Transverse colon (tissue), 4 donors: ENCODE measurements around the gene SNN. TPM values are rescaled to one million over a fixed set of nuclear protein-coding genes. Genes with fewer than 3 reads are reported as not detected.

Experiments used
- DNase-seq: peaks from one replicate; pipeline ENCODE4 v3.0.0-alpha.2; 2019
- H3K27ac ChIP-seq, 4 donors: fragments of 200-600 bp; sonication (generic); 2 replicates each; pipeline ENCODE4 v1.5.1; 2016 to 2018; ENCODE audit warnings: inconsistent platforms in 4 of 4
- H3K27me3 ChIP-seq: fragments of 200-600 bp; sonication (generic); 2 replicates; pipeline ENCODE4 v1.5.1; 2017; ENCODE audit warnings: inconsistent platforms
- H3K36me3 ChIP-seq, 4 donors: fragments of 200-600 bp; sonication (generic); 2 replicates each; pipeline ENCODE4 v1.5.1; 2017 to 2019; ENCODE audit warnings: inconsistent platforms in 4 of 4
- H3K4me1 ChIP-seq, 4 donors: fragments of 200-600 bp; sonication (generic); 2 replicates each; pipeline ENCODE4 v1.5.1; 2017 to 2020; ENCODE audit warnings: inconsistent platforms in 4 of 4
- H3K4me3 ChIP-seq, 4 donors: fragments of 200-600 bp; sonication (generic); 1 replicate in 1 of 4; 2 replicates in 3 of 4; pipeline versions ENCODE4 v1.5.1 to v1.6.1; 2017 to 2019; ENCODE audit warnings: inconsistent platforms in 4 of 4
- H3K9me3 ChIP-seq, 2 donors: fragments of 200-600 bp; sonication (generic); 2 replicates each; pipeline ENCODE4 v1.5.1; 2017 to 2019; ENCODE audit warnings: inconsistent platforms in 2 of 2
- EP300 ChIP-seq: sonication (generic); formaldehyde crosslinking; IDR thresholded peaks from one replicate; pipeline ENCODE4 v1.6.1; 2017; ENCODE audit warnings: antibody characterized with exemption, low read depth
- POLR2A ChIP-seq: fragments of 450-650 bp; IDR thresholded peaks from one replicate; pipeline ENCODE4 v1.6.1; 2016; ENCODE audit warnings: antibody characterized with exemption, mild to moderate bottlenecking, moderate library complexity
- POLR2AphosphoS5 ChIP-seq, 3 donors: sonication (generic); formaldehyde crosslinking; IDR thresholded peaks; one replicate each; pipeline ENCODE4 v1.6.1; 2016; ENCODE audit warnings: antibody characterized with exemption in 3 of 3
- WGBS, 2 donors: methylation state at CpG; one replicate each; pipeline ENCODE4 v1.1.5; 2018; ENCODE audit warnings: low coverage in 1 of 2; 5-methylcytosine and 5-hydroxymethylcytosine counted together
- in situ Hi-C, 4 donors: fragments of 200-750 bp; cut with MboI; loops; one replicate each; pipeline versions ENCODE4 v1.15.0 to v1.15.1; 2017; ENCODE audit warnings: low sequenced_read_pairs in 3 of 4, low pct_ligation_motif_present in 1 of 4, low pct_unique_long_range_greater_than_20kb in 1 of 4
- intact Hi-C: fragments of 100-400 bp; cut with DNase I; formaldehyde crosslinking; loops from one replicate; pipeline ENCODE4 v1.15.1; 2023; ENCODE audit warnings: low total_unique reads
- total RNA-seq, 4 donors: library from RNA; depleted of rRNA; stranded (reverse); fragments of >200 nt; gene quantifications; one replicate each; pipeline ENCODE4 v1.1.0, GENCODE V29; 2016
- TF ChIP-seq, protein P1 (sequence below), 5 experiments: fragments of 200-600 bp in 3 of 5; fragments of 450-650 bp in 2 of 5; sonication (generic) in 3 of 5; IDR thresholded peaks; 1 replicate in 2 of 5; 2 replicates in 3 of 5; pipeline ENCODE4 v1.5.1; 2016 to 2017; ENCODE audit warnings: antibody characterized with exemption in 5 of 5, inconsistent platforms in 3 of 5, mild to moderate bottlenecking in 2 of 5, moderate library complexity in 1 of 5

The SNN gene
- total RNA-seq, 4 donors from 2014 or later = 4.9 to 12.3 (median 8.6) TPM

DNA sequence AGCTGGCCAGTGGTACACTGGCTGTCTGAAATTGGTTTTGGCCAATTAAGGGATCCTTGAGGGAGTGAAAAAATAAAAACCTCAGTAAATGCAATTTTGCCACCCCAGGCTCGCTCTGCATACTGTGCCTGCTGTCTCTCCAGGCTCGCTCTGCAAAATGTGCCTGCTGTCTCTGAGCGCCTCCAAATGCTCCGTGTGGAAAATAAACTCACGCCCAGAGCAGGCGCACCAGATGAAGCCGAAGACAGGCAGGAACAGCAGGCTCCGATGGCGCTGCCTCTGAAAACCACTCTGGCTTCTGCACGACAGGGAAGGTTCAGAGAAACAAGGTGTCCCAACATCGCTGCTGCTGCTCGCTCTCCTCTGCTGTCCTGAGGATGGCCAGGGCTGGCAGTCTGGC is 29.1 kb downstream of the SNN start:
- no peak overlapping the region for H3K27ac ChIP-seq
- TF ChIP-seq POLR2AphosphoS5 (IDR thresholded peaks at IDR 0.05) = no peak
- TF ChIP-seq POLR2A = no peak
- TF ChIP-seq EP300 = no peak
- TF ChIP-seq, protein P1, sequence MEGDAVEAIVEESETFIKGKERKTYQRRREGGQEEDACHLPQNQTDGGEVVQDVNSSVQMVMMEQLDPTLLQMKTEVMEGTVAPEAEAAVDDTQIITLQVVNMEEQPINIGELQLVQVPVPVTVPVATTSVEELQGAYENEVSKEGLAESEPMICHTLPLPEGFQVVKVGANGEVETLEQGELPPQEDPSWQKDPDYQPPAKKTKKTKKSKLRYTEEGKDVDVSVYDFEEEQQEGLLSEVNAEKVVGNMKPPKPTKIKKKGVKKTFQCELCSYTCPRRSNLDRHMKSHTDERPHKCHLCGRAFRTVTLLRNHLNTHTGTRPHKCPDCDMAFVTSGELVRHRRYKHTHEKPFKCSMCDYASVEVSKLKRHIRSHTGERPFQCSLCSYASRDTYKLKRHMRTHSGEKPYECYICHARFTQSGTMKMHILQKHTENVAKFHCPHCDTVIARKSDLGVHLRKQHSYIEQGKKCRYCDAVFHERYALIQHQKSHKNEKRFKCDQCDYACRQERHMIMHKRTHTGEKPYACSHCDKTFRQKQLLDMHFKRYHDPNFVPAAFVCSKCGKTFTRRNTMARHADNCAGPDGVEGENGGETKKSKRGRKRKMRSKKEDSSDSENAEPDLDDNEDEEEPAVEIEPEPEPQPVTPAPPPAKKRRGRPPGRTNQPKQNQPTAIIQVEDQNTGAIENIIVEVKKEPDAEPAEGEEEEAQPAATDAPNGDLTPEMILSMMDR (IDR thresholded peaks at IDR 0.05) = no peak
- WGBS, 2 donors = 95% methylated on average over 11 of the region's 12 CpGs; no CpG with 5 or more reads in 1 of the 2 donors
- H3K4me3 ChIP-seq = no peak overlapping the region
- peaks cover 0 to 49% (median 17%) of the 10 kb centered on the region in 4 donors for H3K36me3 ChIP-seq
- no peaks in the 10 kb centered on the region for H3K27me3 ChIP-seq
- no peaks in the 10 kb centered on the region for H3K9me3 ChIP-seq
- no peak for DNase-seq
- intact Hi-C loops (no loop called here), in situ Hi-C loops (no loop called here)
- peaks cover 0 to 3% (median 0%) of the 10 kb centered on the region in 4 donors for H3K4me1 ChIP-seq

GRCh38 chr16:11698271-11698689 is 30.0 kb downstream of the SNN start:
- no peak for DNase-seq
- Histone ChIP-seq H3K27ac (no peak overlapping the region), H3K9me3 (no peaks in the 10 kb centered on the region), H3K4me3 (no peak overlapping the region), H3K4me1 (peaks cover 0 to 3% (median 0%) of the 10 kb centered on the region in 4 donors), H3K36me3 (peaks cover 0 to 49% (median 17%) of the 10 kb centered on the region in 4 donors), H3K27me3 (no peaks in the 10 kb centered on the region)
- WGBS, 2 donors = 54 to 72% methylated on average over 4 to 7 of the region's 7 CpGs
- intact Hi-C loops = no loop called here
- in situ Hi-C loops = no loop called here
- TF ChIP-seq EP300 (no peak), POLR2AphosphoS5 (IDR thresholded peaks at IDR 0.05) (no peak), POLR2A (no peak)
- TF ChIP-seq, protein P1 (IDR thresholded peaks at IDR 0.05) = no peak

DNA sequence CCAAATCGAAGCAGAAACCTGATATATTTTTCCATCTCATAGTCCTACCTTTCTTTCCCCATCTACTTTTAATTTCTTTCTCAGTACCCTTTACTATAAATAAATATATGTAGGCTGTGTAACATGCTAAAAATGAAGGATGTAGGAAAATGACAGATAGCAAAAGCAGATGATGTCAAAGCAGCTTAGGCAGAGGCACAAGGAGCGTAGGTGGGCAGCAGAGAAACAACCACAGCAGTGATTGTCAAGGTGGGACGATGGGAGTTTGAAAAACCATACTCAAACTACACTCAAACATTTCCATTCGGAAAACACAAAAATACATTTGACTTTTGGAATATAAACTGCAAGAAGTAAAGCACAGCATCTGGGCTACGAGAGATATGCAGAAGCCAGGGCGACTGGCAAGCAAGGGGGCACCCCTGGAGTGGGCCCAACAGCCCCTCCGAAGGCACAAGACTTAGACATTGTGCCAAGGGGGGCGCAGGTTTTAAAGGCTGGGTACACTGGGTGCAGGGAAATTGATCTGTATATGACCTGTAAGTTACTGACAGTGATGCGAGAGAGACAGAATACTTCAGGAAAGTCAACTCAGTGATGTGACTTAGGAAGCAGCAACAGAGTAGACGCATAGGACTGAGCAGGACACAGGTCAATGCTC is 31.1 kb downstream of the SNN start:
- in situ Hi-C loops = no loop called here
- no peaks in the 10 kb centered on the region for H3K27me3 ChIP-seq
- intact Hi-C loops = no loop called here
- TF ChIP-seq POLR2A (no peak), POLR2AphosphoS5 (IDR thresholded peaks at IDR 0.05) (no peak), EP300 (no peak)
- TF ChIP-seq, protein P1 (IDR thresholded peaks at IDR 0.05) = no peak
- peaks cover 0 to 3% (median 0%) of the 10 kb centered on the region in 4 donors for H3K4me1 ChIP-seq
- no peaks in the 10 kb centered on the region for H3K9me3 ChIP-seq
- DNase-seq = no peak
- peaks cover 0 to 58% (median 16%) of the 10 kb centered on the region in 4 donors for H3K36me3 ChIP-seq
- WGBS, 2 donors = 89 to 97% methylated on average over 3 to 10 of the region's 10 CpGs
- no peak overlapping the region for H3K4me3 ChIP-seq
- H3K27ac ChIP-seq = no peak overlapping the region

GRCh38 chr16:11700264-11701029 is 32.2 kb downstream of the SNN start:
- WGBS, 2 donors = 68 to 77% methylated on average over 5 to 9 of the region's 9 CpGs
- Histone ChIP-seq H3K36me3 (peaks cover 0 to 51% (median 15%) of the 10 kb centered on the region in 4 donors), H3K4me3 (no peak overlapping the region), H3K9me3 (no peaks in the 10 kb centered on the region), H3K4me1 (peaks cover 0 to 3% (median 0%) of the 10 kb centered on the region in 4 donors), H3K27me3 (no peaks in the 10 kb centered on the region), H3K27ac (no peak overlapping the region)
- in situ Hi-C loops = loop anchor here in 2 of 4 donors (25.0 kb wide), 1 partner anchor 313 kb away; no protein-coding TSS in a partner anchor
- no peak for DNase-seq
- intact Hi-C loops = no loop called here
- TF ChIP-seq EP300 (no peak), POLR2AphosphoS5 (IDR thresholded peaks at IDR 0.05) (peak in 1 of 3 donors; percentile 3)
